Measurements from ENCODE around the gene HIVEP2. TPM values are rescaled to one million over a fixed set of nuclear protein-coding genes. Genes with fewer than 3 reads are reported as not detected.
A peak's percentile ranks its signal among the peaks of the same experiment; 100 is the strongest.

The HIVEP2 gene
- total and polyA plus RNA-seq, 4 experiments from 2014 or later: 5.0 to 92.7 (median 56.7) TPM

DNA sequence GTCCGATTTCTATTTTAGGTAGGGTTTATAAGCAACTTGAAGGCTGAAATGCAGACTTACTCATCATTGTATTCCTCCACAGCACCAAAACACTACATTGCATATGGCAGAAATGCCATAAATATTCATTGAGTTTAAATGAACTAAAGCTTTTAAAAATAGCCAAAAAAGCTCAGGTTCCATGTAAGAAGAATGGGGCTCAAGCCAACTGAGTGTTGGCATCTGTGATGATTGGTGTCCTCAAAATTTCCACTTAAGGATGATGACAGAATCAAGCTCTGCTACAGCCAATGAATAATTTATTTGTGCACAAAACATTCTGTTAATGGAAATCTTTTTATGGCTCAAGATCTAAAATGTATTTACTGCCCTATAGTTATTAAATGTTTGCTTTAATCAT, 115.4 kb downstream of the HIVEP2 start:
- intact Hi-C loops (cut with micrococcal nuclease): no loop called here
- no peaks in the 10 kb centered on the region for H3K36me3 ChIP-seq (ENCODE audit: insufficient read depth, low read length)
- POLR2A ChIA-PET (ENCODE audit: partially characterized antibody): interaction anchor here (0.8 to 3.9 kb wide), 7 partner anchors 9 to 99 kb away, joined by 3 to 19 read pairs (median 6); no protein-coding TSS in a partner anchor
- no peaks in the 10 kb centered on the region for H3K9me3 ChIP-seq (ENCODE audit: control insufficient read depth in 1 of 2, low read length in 2 of 2)
- Mint-ChIP-seq H3K9me3 (peaks cover 0 to 2% (median 0%) of the 10 kb centered on the region in 8 donors), H3K4me1 (peaks cover 55 to 78% (median 67%) of the 10 kb centered on the region in 4 donors), H3K4me3 (no peak overlapping the region), H3K36me3 (peaks cover 28 to 44% of the 10 kb centered on the region in 2 donors), H3K27me3 (no peaks in the 10 kb centered on the region), H3K27ac (peak overlapping the region in 1 of 7 donors; percentile 60)
- no peaks in the 10 kb centered on the region for H3K27me3 ChIP-seq (ENCODE audit: insufficient read depth, low read length)
- no peak overlapping the region for H3K4me3 ChIP-seq (ENCODE audit: low read length in 2 of 2)
- DNase-seq: no peak
- H3K4me1 ChIP-seq (ENCODE audit: insufficient read depth, low read length): peaks cover 48% of the 10 kb centered on the region
- CTCF ChIA-PET (ENCODE audit: partially characterized antibody): interaction anchor here (1.2 kb wide), 1 partner anchor 10 kb away, joined by 3 read pairs; no protein-coding TSS in a partner anchor
- no peak overlapping the region for H3K27ac ChIP-seq (ENCODE audit: low read depth, low read length)

DNA sequence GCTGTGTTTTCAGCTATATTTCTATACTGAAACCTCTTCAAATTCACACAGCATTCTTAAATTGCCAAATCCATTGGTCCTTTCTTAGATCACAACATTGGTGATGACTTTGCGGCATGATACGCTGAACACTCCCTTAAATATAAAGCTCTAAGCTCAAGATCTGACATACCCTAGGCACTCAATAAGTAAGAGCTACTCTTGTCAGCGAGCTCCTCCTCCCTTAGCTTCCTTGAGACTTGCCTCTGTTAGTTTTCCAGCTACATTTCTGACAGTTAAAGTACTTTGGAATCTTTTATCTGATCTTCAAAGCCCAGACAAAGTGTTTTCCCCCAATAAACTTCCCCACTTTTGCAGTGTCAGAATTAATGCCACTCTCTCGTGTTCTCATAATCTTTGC, 117.0 kb downstream of the HIVEP2 start:
- Mint-ChIP-seq H3K9me3 (peaks cover 0 to 2% (median 0%) of the 10 kb centered on the region in 8 donors), H3K27me3 (no peaks in the 10 kb centered on the region), H3K36me3 (peaks cover 27 to 41% of the 10 kb centered on the region in 2 donors), H3K4me3 (peak overlapping the region in 1 of 8 donors; percentile 1), H3K4me1 (peaks cover 51 to 80% (median 66%) of the 10 kb centered on the region in 4 donors), H3K27ac (peak overlapping the region in 6 of 7 donors; percentile 31 to 79 (median 54))
- H3K9me3 ChIP-seq (ENCODE audit: control insufficient read depth in 1 of 2, low read length in 2 of 2): no peaks in the 10 kb centered on the region
- H3K27ac ChIP-seq (ENCODE audit: low read depth, low read length): no peak overlapping the region
- ChIA-PET POLR2A (ENCODE audit: partially characterized antibody) (interaction anchor here (0.9 to 3.9 kb wide), 8 partner anchors 8 to 116 kb away, joined by 3 to 19 read pairs (median 6); no protein-coding TSS in a partner anchor), CTCF (ENCODE audit: partially characterized antibody) (interaction anchor here (0.8 to 3.2 kb wide), 7 partner anchors 9 to 62 kb away, joined by 3 to 10 read pairs (median 3); no protein-coding TSS in a partner anchor)
- intact Hi-C loops (cut with micrococcal nuclease): no loop called here
- H3K4me3 ChIP-seq (ENCODE audit: low read length in 2 of 2): no peak overlapping the region
- H3K36me3 ChIP-seq (ENCODE audit: insufficient read depth, low read length): no peaks in the 10 kb centered on the region
- H3K27me3 ChIP-seq (ENCODE audit: insufficient read depth, low read length): no peaks in the 10 kb centered on the region
- peaks cover 50% of the 10 kb centered on the region for H3K4me1 ChIP-seq (ENCODE audit: insufficient read depth, low read length)
- no peak for DNase-seq

DNA sequence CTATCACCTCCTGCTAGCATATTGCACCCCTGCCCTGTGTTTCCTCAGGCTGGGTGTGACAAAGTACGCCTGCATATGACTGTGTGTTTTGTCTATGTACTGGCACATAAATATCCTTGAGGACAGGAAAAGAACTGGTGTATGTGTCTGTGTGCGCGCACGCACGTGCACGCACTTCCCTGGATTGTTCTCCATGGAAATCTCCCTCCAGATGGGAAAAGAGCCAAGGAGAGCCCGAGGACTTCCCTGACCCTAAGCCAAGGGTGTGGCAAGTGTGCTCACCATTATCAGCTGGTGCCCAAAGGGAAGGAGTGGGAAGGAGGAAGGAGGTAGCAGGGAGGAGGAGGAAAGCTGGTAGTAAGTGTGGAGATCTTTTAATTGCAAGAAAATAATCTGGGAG, 117.6 kb downstream of the HIVEP2 start:
- no peaks in the 10 kb centered on the region for H3K36me3 ChIP-seq (ENCODE audit: insufficient read depth, low read length)
- Mint-ChIP-seq H3K9me3 (peaks cover 0 to 2% (median 0%) of the 10 kb centered on the region in 8 donors), H3K27ac (peak overlapping the region in 5 of 7 donors; percentile 9 to 79 (median 68)), H3K27me3 (no peaks in the 10 kb centered on the region), H3K4me1 (peaks cover 51 to 80% (median 66%) of the 10 kb centered on the region in 4 donors), H3K4me3 (no peak overlapping the region), H3K36me3 (peaks cover 29 to 41% of the 10 kb centered on the region in 2 donors)
- no peaks in the 10 kb centered on the region for H3K27me3 ChIP-seq (ENCODE audit: insufficient read depth, low read length)
- H3K9me3 ChIP-seq (ENCODE audit: control insufficient read depth in 1 of 2, low read length in 2 of 2): no peaks in the 10 kb centered on the region
- no peak overlapping the region for H3K27ac ChIP-seq (ENCODE audit: low read depth, low read length)
- ChIA-PET POLR2A (ENCODE audit: partially characterized antibody) (interaction anchor here (1.3 to 3.9 kb wide), 7 partner anchors 8 to 58 kb away, joined by 5 to 19 read pairs (median 6); no protein-coding TSS in a partner anchor), CTCF (ENCODE audit: partially characterized antibody) (interaction anchor here (0.7 to 3.2 kb wide), 7 partner anchors 9 to 126 kb away, joined by 3 to 10 read pairs (median 8); no protein-coding TSS in a partner anchor)
- no peak overlapping the region for H3K4me3 ChIP-seq (ENCODE audit: low read length in 2 of 2)
- DNase-seq: no peak
- intact Hi-C loops (cut with micrococcal nuclease): no loop called here
- peaks cover 50% of the 10 kb centered on the region for H3K4me1 ChIP-seq (ENCODE audit: insufficient read depth, low read length)

DNA sequence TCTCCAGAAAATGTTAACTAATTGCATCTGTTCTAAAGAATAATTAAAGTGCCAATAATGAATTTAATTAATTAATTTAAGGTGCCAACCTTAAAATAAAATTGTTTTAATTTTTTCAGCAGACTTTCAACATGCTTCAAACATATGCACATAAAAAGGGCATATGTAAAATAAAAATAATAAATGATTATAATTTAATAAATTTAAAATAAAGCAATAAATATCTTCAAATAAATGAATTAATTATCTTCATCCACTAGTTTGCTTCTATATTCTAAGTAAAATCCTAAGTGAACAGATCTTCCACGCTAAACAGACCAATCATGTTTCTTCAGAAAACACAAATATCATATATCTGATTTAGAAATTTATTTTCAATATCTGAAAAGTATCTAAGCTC, 119.2 kb downstream of the HIVEP2 start:
- H3K36me3 ChIP-seq (ENCODE audit: insufficient read depth, low read length): no peaks in the 10 kb centered on the region
- no peak overlapping the region for H3K27ac ChIP-seq (ENCODE audit: low read depth, low read length)
- H3K27me3 ChIP-seq (ENCODE audit: insufficient read depth, low read length): no peaks in the 10 kb centered on the region
- H3K36me3 Mint-ChIP-seq: peaks cover 29 to 38% of the 10 kb centered on the region in 2 donors
- POLR2A ChIA-PET (ENCODE audit: partially characterized antibody): interaction anchor here (1.4 to 2.4 kb wide), 3 partner anchors 17 to 32 kb away, joined by 4 to 16 read pairs (median 5); no protein-coding TSS in a partner anchor
- peaks cover 0 to 2% (median 0%) of the 10 kb centered on the region in 8 donors for H3K9me3 Mint-ChIP-seq
- no peak for DNase-seq
- H3K27ac Mint-ChIP-seq: no peak overlapping the region
- H3K4me1 Mint-ChIP-seq: peaks cover 61 to 86% (median 75%) of the 10 kb centered on the region in 4 donors
- H3K4me1 ChIP-seq (ENCODE audit: insufficient read depth, low read length): peaks cover 63% of the 10 kb centered on the region
- CTCF ChIA-PET (ENCODE audit: partially characterized antibody): interaction anchor here (1.0 to 3.2 kb wide), 8 partner anchors 7 to 124 kb away, joined by 3 to 16 read pairs (median 4); no protein-coding TSS in a partner anchor
- H3K9me3 ChIP-seq (ENCODE audit: control insufficient read depth in 1 of 2, low read length in 2 of 2): no peaks in the 10 kb centered on the region
- no peak overlapping the region for H3K4me3 ChIP-seq (ENCODE audit: low read length in 2 of 2)
- intact Hi-C loops (cut with micrococcal nuclease): loop anchor here (1.0 kb wide), 1 partner anchor 12 kb away; no protein-coding TSS in a partner anchor
- no peaks in the 10 kb centered on the region for H3K27me3 Mint-ChIP-seq
- no peak overlapping the region for H3K4me3 Mint-ChIP-seq

DNA sequence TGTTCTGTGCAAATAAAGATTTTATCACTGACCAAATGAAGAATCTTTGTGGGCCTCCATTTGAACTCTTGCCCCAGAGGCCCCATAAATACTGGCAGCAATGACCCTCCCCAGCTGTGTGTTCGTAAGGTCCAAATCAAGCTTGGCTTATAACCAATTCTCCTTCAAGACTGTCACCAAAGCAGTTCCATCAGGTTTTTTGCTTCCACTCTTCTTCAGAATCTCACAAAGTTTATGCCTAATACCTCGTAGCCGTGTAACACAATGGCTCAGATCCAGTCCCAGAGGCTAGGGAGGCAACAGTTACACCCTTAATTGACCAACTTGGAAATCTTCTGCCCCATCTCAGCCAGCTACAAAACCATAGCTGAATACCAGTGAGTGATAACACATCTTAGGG, 120.5 kb downstream of the HIVEP2 start:
- peaks cover 76% of the 10 kb centered on the region for H3K4me1 ChIP-seq (ENCODE audit: insufficient read depth, low read length)
- intact Hi-C loops (cut with micrococcal nuclease): loop anchor here (5.0 kb wide), 2 partner anchors 33 to 37 kb away; no protein-coding TSS in a partner anchor

DNA sequence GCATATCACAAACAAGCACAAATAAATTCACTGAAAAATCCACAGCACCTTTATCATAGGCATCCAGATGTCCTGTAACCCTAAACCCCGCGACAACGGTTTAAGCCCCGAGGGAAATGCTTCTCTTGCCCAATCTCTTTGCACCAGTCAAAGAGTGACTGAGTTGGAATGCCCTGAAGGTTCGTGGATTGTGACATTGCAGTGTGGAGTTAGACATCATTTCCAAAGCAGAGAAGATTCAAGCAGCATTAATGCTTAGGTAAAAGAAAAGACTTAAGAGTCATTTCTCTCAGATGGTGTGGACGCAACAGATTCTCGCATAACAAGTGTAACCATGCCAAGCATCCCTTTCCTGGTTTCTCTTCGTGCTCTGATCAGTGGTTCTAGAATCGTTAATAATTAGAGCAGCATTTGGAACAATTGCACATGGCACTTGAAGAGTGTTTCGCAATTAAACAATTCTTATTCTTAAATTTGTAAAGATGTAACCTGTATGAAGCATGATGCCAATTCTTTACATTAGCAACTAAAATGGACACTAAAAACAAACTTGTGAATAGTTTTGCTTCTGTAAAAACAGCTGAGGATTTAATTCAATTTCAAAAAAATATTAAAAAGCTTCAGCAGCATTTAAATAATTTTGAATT, 121.6 kb downstream of the HIVEP2 start:
- no peaks in the 10 kb centered on the region for H3K27me3 ChIP-seq (ENCODE audit: insufficient read depth, low read length)
- H3K27ac ChIP-seq (ENCODE audit: low read depth, low read length): peak overlapping the region; percentile 37
- no peaks in the 10 kb centered on the region for H3K9me3 ChIP-seq (ENCODE audit: control insufficient read depth in 1 of 2, low read length in 2 of 2)
- ChIA-PET CTCF (ENCODE audit: partially characterized antibody) (interaction anchor here (1.0 to 2.5 kb wide), 6 partner anchors 10 to 129 kb away, joined by 3 to 16 read pairs (median 4); no protein-coding TSS in a partner anchor), POLR2A (ENCODE audit: partially characterized antibody) (interaction anchor here (0.6 to 1.9 kb wide), 7 partner anchors 11 to 122 kb away, joined by 3 to 13 read pairs (median 3); no protein-coding TSS in a partner anchor)
- Mint-ChIP-seq H3K4me1 (peaks cover 59 to 79% (median 74%) of the 10 kb centered on the region in 4 donors), H3K36me3 (peaks cover 20 to 29% of the 10 kb centered on the region in 2 donors), H3K27me3 (peaks cover 0 to 3% of the 10 kb centered on the region in 2 donors), H3K27ac (peak overlapping the region; percentile 79 to 100 (median 92)), H3K9me3 (peaks cover 0 to 2% (median 0%) of the 10 kb centered on the region in 8 donors), H3K4me3 (peak overlapping the region in 6 of 8 donors; percentile 10 to 70 (median 57))
- H3K4me3 ChIP-seq (ENCODE audit: low read length in 2 of 2): no peak overlapping the region
- intact Hi-C loops (cut with micrococcal nuclease): loop anchor here (5.0 kb wide), 2 partner anchors 34 to 36 kb away; no protein-coding TSS in a partner anchor
- DNase-seq: no peak
- H3K4me1 ChIP-seq (ENCODE audit: insufficient read depth, low read length): peaks cover 80% of the 10 kb centered on the region
- no peaks in the 10 kb centered on the region for H3K36me3 ChIP-seq (ENCODE audit: insufficient read depth, low read length)

More for the DNA sequence above, 120.5 kb downstream of the HIVEP2 start:
- Histone ChIP-seq H3K27ac (ENCODE audit: low read depth, low read length) (no peak overlapping the region), H3K36me3 (ENCODE audit: insufficient read depth, low read length) (no peaks in the 10 kb centered on the region), H3K27me3 (ENCODE audit: insufficient read depth, low read length) (no peaks in the 10 kb centered on the region), H3K9me3 (ENCODE audit: control insufficient read depth in 1 of 2, low read length in 2 of 2) (no peaks in the 10 kb centered on the region), H3K4me3 (ENCODE audit: low read length in 2 of 2) (no peak overlapping the region)
- H3K27ac Mint-ChIP-seq: peak overlapping the region; percentile 18 to 84 (median 81)
- ChIA-PET CTCF (ENCODE audit: partially characterized antibody) (interaction anchor here (0.8 to 2.5 kb wide), 8 partner anchors 9 to 128 kb away, joined by 3 to 16 read pairs (median 4); no protein-coding TSS in a partner anchor), POLR2A (ENCODE audit: partially characterized antibody) (interaction anchor here (0.7 to 1.9 kb wide), 9 partner anchors 10 to 102 kb away, joined by 3 to 13 read pairs (median 4); no protein-coding TSS in a partner anchor)
- peaks cover 27 to 33% of the 10 kb centered on the region in 2 donors for H3K36me3 Mint-ChIP-seq
- DNase-seq: no peak
- H3K27me3 Mint-ChIP-seq: peaks cover 0 to 3% of the 10 kb centered on the region in 2 donors
- peaks cover 64 to 87% (median 78%) of the 10 kb centered on the region in 4 donors for H3K4me1 Mint-ChIP-seq
- H3K9me3 Mint-ChIP-seq: peaks cover 0 to 2% (median 0%) of the 10 kb centered on the region in 8 donors
- H3K4me3 Mint-ChIP-seq: peak overlapping the region in 5 of 8 donors; percentile 0 to 78 (median 49)
